GM18502 (cell line): ENCODE results near the gene NEGR1.

Experiments
- ATAC-seq: cut with Tn5 transposase; IDR thresholded peaks from one replicate; pipeline ENCODE4 v1.9.1; 2021; ENCODE audit warnings: mild to moderate bottlenecking; ENCODE audit not compliant: unreplicated experiment, poor library complexity

The NEGR1 gene

DNA sequence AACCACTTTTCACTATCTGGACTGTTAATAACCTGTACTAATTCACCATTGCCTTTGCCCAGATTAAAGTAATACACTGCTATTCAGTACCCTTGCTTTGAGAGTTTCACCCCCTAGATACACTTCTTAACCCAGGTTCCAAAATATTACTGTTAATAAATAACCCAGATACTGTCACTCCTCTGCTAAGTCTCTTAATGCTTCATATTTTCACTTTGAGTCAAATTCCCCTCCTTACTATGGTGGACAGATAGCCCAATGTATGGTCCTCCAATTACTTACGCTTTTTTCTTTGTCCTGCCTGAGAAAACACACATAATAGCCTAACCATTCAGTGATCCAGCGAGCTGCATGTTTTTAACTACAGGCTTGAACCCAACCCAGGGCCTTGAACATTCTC is 152.5 kb downstream of the NEGR1 start:
- no peak for ATAC-seq

GRCh38 chr1:72122099-72122880 is 160.0 kb downstream of the NEGR1 start:
- no peak for ATAC-seq

DNA sequence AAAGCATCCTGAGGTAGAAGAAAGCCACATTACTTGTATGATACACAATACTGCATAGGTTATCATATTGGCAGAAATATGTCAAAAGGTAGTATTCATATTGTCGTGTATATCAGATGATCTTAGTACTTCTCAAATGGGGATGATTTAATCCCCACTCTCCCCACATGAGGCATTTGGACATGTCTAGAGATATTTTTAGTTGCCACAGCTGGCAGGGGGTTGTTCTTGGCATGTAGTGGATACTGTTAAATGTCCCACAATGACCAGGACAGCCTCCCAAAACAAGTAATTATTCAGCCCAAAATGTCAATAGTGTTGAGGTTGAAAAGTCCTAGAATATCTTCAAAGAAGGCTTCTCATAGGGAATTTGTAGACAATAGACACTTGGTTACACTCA is 162.8 kb downstream of the NEGR1 start:
- no peak for ATAC-seq

GRCh38 chr1:72117621-72118020 is 164.7 kb downstream of the NEGR1 start:
- no peak for ATAC-seq

- no peak for ATAC-seq
Observed at GRCh38 chr1:72115290-72115689, 167.0 kb downstream of the NEGR1 start.

GRCh38 chr1:72111662-72112061 is 170.7 kb downstream of the NEGR1 start:
- ATAC-seq, result no peak

GRCh38 chr1:72109916-72110315 is 172.4 kb downstream of the NEGR1 start:
- no peak for ATAC-seq

GRCh38 chr1:72105201-72105600 is 177.1 kb downstream of the NEGR1 start:
- no peak for ATAC-seq

DNA sequence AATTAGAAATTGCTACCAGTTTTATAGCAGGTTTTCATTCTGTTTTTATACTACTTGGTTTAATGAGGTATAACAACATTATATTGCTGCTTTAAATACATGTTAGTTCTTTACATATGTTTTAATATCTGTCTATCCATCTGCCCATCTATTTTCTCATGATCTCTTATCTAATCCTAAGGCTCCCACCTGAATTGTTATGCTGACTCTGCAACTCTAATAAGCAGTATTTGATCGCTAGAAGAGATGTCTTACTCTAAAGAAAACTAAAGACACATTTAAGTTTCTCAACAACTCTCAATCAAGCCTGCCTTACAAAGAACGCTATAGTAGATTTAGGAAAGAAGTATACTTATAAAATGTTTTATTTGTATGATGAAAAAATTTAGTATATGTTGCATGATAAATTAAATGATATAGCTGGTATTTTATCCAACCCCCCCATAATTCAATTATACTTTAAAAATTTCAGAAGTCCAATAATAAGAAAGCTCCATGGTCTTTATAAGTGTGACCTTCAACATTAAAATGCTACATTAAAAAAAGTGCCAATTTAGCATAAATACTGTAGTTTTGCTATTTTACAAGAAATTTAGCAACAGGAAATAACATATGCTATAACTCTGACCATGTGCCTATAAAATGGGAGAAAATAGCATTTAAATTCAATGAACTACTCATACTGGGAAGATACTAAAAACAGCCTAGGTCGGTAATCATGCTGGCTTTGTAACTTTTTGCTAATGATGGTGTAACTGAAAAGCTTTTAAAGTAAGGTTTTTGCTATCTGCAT is 180.3 kb downstream of the NEGR1 start:
- no peak for ATAC-seq

GRCh38 chr1:72100771-72101170 is 181.6 kb downstream of the NEGR1 start:
- no peak for ATAC-seq

DNA sequence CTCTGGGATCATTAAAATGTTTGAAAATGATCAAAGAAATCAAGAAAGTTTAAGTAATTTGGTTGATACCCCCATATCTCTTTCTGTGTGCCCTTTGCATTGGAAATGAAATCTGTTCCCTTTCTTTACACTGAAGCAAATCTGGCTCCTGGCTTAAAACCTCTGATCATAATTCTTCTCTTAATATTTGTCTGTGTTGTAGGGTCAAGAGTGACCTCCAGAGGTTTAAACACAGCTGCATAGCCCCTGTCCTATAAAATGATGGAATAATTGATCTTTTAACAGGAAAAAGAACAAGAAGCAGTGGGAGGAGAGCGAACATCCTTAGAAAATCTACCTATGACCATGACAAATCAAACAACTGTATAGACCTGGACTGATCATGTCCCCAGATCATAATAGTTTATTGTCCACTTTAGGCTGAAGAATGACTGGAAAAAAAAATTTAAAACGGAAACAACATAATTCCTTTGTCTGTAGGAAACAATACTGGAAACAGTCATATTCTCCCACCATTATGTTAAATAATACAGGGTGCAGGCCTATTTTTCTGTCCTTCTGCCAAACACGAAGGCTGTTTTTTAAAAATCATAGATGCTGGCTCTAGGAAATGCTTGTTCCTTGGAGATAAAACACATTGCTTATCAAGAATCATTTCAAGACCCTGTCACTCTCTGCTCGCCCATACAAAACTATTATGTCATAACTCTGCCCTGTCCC is 184.3 kb downstream of the NEGR1 start:
- no peak for ATAC-seq

GRCh38 chr1:72094209-72094608 is 188.1 kb downstream of the NEGR1 start:
- no peak for ATAC-seq

GRCh38 chr1:72086394-72086793 is 195.9 kb downstream of the NEGR1 start:
- no peak for ATAC-seq

DNA sequence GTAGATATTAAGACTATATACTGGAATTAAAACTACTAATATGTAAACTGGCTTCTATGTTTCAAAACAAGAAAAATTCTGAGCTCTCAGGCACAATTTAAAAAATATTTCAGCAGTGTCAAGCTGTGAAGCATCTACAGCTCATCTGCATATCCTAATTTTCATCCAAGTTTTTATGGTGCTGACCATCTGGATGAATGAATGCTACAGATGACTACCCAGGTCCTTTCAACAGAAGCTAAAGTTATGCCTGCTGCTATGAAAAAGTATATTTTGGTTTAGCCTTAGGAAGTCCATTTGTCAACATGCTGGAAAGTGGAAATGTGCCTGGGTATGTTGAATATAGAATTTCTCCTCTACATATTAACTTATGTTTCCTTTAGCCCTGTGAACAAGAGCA is 206.9 kb downstream of the NEGR1 start:
- no peak for ATAC-seq

DNA sequence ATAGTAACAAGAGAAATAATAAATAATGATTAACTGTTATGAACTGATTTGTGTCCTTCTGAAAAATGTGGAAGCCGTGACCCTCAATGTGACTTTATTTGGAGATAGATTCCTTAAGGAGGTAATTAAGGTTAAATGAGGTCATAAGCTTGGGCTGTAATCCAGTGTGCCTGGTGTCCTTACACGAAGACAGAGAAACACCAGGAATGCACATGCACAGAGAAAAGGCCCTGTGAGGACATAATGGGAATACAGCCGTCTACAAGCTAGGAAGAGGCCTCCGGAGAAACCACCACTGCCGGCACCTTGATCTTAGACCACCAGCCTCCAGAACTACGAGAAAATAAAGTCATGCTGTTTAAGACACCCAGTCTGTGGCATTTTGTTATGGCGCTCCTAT is 215.9 kb downstream of the NEGR1 start:
- ATAC-seq, result no peak

DNA sequence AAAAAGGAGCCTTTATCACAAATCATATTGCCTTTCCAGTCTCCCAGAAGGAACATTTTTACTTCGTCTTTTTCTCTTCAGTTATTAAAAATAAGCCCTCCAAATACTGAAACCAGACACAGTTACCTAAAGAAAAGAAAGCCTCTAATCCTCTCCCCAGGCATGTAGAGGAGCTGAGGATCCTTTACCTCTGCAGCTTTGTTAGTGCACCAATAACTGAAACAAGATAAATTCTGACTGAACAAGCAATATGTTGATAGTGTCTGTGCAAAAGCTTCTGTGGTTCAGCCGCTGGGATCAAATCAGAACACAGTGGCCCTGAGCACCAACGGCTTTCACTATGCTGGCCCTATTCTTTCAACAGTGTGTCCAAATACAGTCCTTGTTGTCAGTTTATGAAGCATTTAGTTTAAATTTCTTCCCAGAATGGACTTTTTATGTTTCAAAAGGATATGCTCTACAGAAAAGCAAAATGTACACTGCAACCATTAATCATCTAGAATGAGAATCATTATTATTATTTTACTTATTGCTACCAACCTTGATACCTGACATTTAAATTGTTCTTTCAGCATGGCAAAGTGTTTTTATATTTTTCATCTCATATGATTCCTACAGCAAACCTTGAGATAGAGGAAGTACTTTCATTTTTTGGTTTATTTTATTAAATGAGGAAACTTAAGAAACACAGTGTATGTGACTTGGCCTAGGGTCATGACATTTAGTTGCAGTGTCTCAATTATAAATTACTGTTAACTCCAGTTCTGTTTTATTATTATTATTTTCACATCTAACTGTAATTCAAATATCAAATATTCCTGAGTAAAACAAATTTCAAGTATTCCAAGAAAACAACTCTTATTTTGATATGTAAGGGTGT is 217.9 kb downstream of the NEGR1 start:
- no peak for ATAC-seq

DNA sequence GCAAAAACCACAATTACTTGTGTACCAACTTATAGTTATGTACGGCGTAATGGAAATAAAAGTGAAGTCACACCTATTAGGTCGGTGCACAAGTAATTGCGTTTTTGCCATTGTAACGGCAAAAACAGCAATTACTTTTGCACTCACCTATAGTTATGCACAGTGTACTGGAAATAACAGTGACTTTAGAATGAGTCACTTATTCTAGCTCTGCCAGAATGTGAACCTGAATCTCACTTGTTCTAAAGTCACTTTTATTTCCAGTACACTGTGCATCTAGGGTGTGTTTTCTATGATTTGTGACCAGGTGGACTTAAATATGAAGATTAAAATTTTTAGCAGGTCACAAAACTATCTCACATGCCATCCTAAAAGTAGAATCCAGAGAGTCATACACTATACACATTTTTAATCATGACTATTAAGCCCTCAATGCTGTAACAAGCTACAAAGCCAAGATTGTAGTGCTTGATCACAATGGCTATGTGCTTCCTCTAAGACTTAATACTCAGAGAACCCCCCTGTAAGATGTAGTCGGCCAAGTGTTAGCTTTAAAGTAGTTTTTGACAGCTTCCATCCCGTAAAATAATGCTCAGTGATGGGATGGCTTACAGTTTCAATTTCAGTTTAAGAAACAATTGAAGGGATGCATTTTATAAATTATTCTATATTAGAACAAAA is 218.8 kb downstream of the NEGR1 start:
- ATAC-seq, result no peak

DNA sequence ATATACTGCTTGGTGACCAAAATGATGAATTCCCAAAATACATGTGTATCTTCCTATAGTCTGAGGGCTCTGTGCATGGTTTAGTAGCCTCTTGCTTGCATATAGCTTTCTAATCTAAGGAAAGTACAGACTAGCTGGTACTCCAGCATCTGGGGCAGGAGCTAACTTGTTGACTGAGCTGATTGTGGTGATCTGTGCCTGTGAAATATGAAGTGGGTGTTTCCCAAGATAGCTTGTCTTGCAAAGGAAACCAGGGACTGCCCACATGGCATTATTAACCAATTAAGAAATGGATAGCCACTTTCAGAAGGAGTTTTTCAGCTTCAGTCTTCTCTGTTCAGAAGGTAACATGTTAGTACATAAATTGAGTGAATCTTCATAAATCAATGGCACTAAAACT is 219.8 kb downstream of the NEGR1 start:
- ATAC-seq, result no peak

- ATAC-seq, result no peak
Observed at GRCh38 chr1:72060466-72061245, 221.7 kb downstream of the NEGR1 start.
